IMR-90 (cell line): ENCODE results near the gene CGN. TPM values are rescaled to one million over a fixed set of nuclear protein-coding genes. Genes with fewer than 3 reads are reported as not detected.

Source experiments
- ATAC-seq: fragments of 200-7000 bp; cut with Tn5 transposase; 2 replicates; pipeline ENCODE4 v1.9.1; 2020; ENCODE audit warnings: low read depth, mild to moderate bottlenecking, moderate library complexity
- BruUV-seq: library from RNA; stranded (reverse); fragments of 400-500 nt; replicated peaks from 2 replicates; lab custom pipeline; 2021; lab: Mats Ljungman, UMichigan
- CTCF ChIA-PET: fragments of 300-600 bp; formaldehyde crosslinking; extraction: SDS; loops from one replicate; lab custom pipeline; 2021; ENCODE audit warnings: antibody characterized with exemption; lab: Yijun Ruan, JAX
- POLR2A ChIA-PET: fragments of 300-600 bp; sonication (Branson Sonifier 250); formaldehyde crosslinking; loops from one replicate; lab custom pipeline; 2022; ENCODE audit warnings: antibody characterized with exemption; ENCODE audit not compliant: unreplicated experiment; lab: Charles Lee
- DNase-seq: peaks from one replicate; pipeline ENCODE4 v3.0.0; 2013
- H2AFZ ChIP-seq: replicated peaks from 2 replicates; pipeline ENCODE3; 2013; ENCODE audit warnings: low read length, mild to moderate bottlenecking; ENCODE audit not compliant: poor library complexity
- H2AK5ac ChIP-seq: 2 replicates; pipeline ENCODE4 v1.6.1; 2013; ENCODE audit warnings: low read depth, low read length, inconsistent platforms
- H2AK9ac ChIP-seq: replicated peaks from 2 replicates; pipeline ENCODE3; 2013; ENCODE audit warnings: mild to moderate bottlenecking, low read depth, low read length, moderate library complexity; ENCODE audit not compliant: poor library complexity
- H2BK120ac ChIP-seq: 2 replicates; pipeline ENCODE4 v1.6.1; 2013; ENCODE audit warnings: low read depth, low read length, inconsistent platforms
- H2BK15ac ChIP-seq: 3 replicates; pipeline ENCODE4 v1.6.1; 2013; ENCODE audit warnings: low read depth, low read length, inconsistent platforms
- H2BK20ac ChIP-seq: 2 replicates; pipeline ENCODE4 v1.6.1; 2013; ENCODE audit warnings: low read depth, mild to moderate bottlenecking, inconsistent platforms, low read length, moderate library complexity
- H2BK5ac ChIP-seq: 2 replicates; pipeline ENCODE4 v1.6.1; 2013; ENCODE audit warnings: mild to moderate bottlenecking, low read depth, low read length, inconsistent platforms; ENCODE audit not compliant: poor library complexity, severe bottlenecking
- H3K14ac ChIP-seq: replicated peaks from 2 replicates; pipeline ENCODE4 v1.6.1; 2013; ENCODE audit warnings: low read depth, low read length, inconsistent platforms
- H3K18ac ChIP-seq: 2 replicates; pipeline ENCODE4 v1.6.1; 2013; ENCODE audit warnings: low read depth, low read length, control low read depth
- H3K23ac ChIP-seq: 2 replicates; pipeline ENCODE4 v1.6.1; 2013; ENCODE audit warnings: low read depth, low read length, inconsistent platforms
- H3K27ac ChIP-seq: 2 replicates; pipeline ENCODE4 v1.5.1; 2013; ENCODE audit warnings: mild to moderate bottlenecking, control low read depth, low read length; ENCODE audit not compliant: insufficient read depth
- H3K27me3 ChIP-seq: 2 replicates; pipeline ENCODE4 v1.6.1; 2013; ENCODE audit warnings: low read length; ENCODE audit not compliant: control insufficient read depth, insufficient read depth
- H3K36me3 ChIP-seq: 2 replicates; pipeline ENCODE4 v1.6.1; 2013; ENCODE audit warnings: low read length, mixed read lengths; ENCODE audit not compliant: control insufficient read depth, insufficient read depth
- H3K4ac ChIP-seq: 2 replicates; pipeline ENCODE4 v1.6.1; 2013; ENCODE audit warnings: low read depth, low read length, inconsistent platforms
- H3K4me1 ChIP-seq: 2 replicates; pipeline ENCODE4 v1.6.1; 2013; ENCODE audit warnings: low read length, mixed read lengths; ENCODE audit not compliant: control insufficient read depth, insufficient read depth
- H3K4me2 ChIP-seq: 2 replicates; pipeline ENCODE4 v1.6.1; 2013; ENCODE audit warnings: low read depth, mild to moderate bottlenecking, control low read depth, low read length, moderate library complexity
- H3K4me3 ChIP-seq: 2 replicates; pipeline ENCODE4 v1.5.1; 2013; ENCODE audit warnings: low read depth, mild to moderate bottlenecking, control low read depth, low read length, moderate library complexity; ENCODE audit not compliant: insufficient read depth
- H3K56ac ChIP-seq: 2 replicates; pipeline ENCODE4 v1.6.1; 2013; ENCODE audit warnings: low read length, inconsistent platforms; ENCODE audit not compliant: insufficient read depth; ENCODE audit errors: extremely low read depth
- H3K79me1 ChIP-seq, 2 experiments: 2 replicates each; pipeline ENCODE4 v1.6.1; 2013; ENCODE audit warnings: low read length in 2 of 2, inconsistent platforms in 1 of 2, low read depth in 1 of 2
- H3K9ac ChIP-seq: 2 replicates; pipeline ENCODE4 v1.6.1; 2013; ENCODE audit warnings: low read depth, low read length, control low read depth
- H3K9me1 ChIP-seq: 2 replicates; pipeline ENCODE4 v1.6.1; 2013; ENCODE audit warnings: low read length, inconsistent platforms; ENCODE audit not compliant: insufficient read depth
- H3K9me3 ChIP-seq: 2 replicates; pipeline ENCODE4 v1.6.1; 2013; ENCODE audit warnings: low read length; ENCODE audit not compliant: control insufficient read depth, insufficient read depth
- H4K20me1 ChIP-seq: 2 replicates; pipeline ENCODE4 v1.6.1; 2013; ENCODE audit warnings: low read length, inconsistent platforms; ENCODE audit not compliant: insufficient read depth
- H4K5ac ChIP-seq: 2 replicates; pipeline ENCODE4 v1.6.1; 2013; ENCODE audit warnings: mild to moderate bottlenecking, low read depth, low read length, control low read depth
- H4K8ac ChIP-seq, 2 experiments: 2 replicates each; pipeline ENCODE4 v1.6.1; 2013; ENCODE audit warnings: low read depth in 2 of 2, low read length in 2 of 2, control low read depth in 1 of 2, inconsistent platforms in 1 of 2
- H4K91ac ChIP-seq: 2 replicates; pipeline ENCODE4 v1.6.1; 2013; ENCODE audit warnings: low read depth, low read length, inconsistent platforms; ENCODE audit not compliant: insufficient read depth
- CEBPB ChIP-seq: IDR thresholded peaks from 2 replicates; pipeline ENCODE4 v1.6.1; 2012; ENCODE audit warnings: low read depth, low read length, improper control_type of control experiment
- CHD1 ChIP-seq: IDR thresholded peaks from 2 replicates; pipeline ENCODE4 v1.6.1; 2012; ENCODE audit warnings: low read depth, low read length, improper control_type of control experiment
- FOS ChIP-seq: fragments of 150-350 bp; IDR thresholded peaks from 2 replicates; pipeline ENCODE4 v1.6.1; 2016; ENCODE audit warnings: low read depth, low read length
- MXI1 ChIP-seq: IDR thresholded peaks from 2 replicates; pipeline ENCODE4 v1.6.1; 2012; ENCODE audit warnings: low read depth, mild to moderate bottlenecking, low read length, moderate library complexity, borderline replicate concordance
- RAD21 ChIP-seq: IDR thresholded peaks from 2 replicates; pipeline ENCODE4 v1.6.1; 2012; ENCODE audit warnings: low read length, improper control_type of control experiment
- USF2 ChIP-seq: fragments of 150-350 bp; IDR thresholded peaks from 2 replicates; pipeline ENCODE4 v1.6.1; 2017; ENCODE audit warnings: mild to moderate bottlenecking, antibody characterized with exemption, low read length, low read depth
- WGBS, 2 experiments: methylation state at CpG; one replicate each; pipeline versions ENCODE4 v1.1.5 to v1.1.7; 2013; ENCODE audit warnings: missing lambda C conversion rate in 2 of 2; ENCODE audit not compliant: insufficient read length in 1 of 2; ENCODE audit errors: extremely low coverage in 2 of 2; 5-methylcytosine and 5-hydroxymethylcytosine counted together
- dilution Hi-C: fragments of 300-500 bp; cut with HindIII; formaldehyde crosslinking; loops from one replicate; pipeline ENCODE4 v1.14.3; 2018; ENCODE audit warnings: low sequenced_read_pairs; ENCODE audit not compliant: unreplicated experiment
- in situ Hi-C: fragments of 300-500 bp; cut with MboI; formaldehyde crosslinking; loops from 3 replicates; pipeline ENCODE4 v1.14.3; 2019; ENCODE audit warnings: low sequenced_read_pairs, inconsistent platforms, mixed read lengths
- intact Hi-C: fragments of 100-400 bp; cut with micrococcal nuclease; formaldehyde crosslinking; loops from 2 replicates; pipeline ENCODE4 v1.10.0; 2022
- polyA plus RNA-seq, 3 experiments: library from polyadenylated mRNA; depleted of rRNA; stranded (reverse); fragments of >200 nt; gene quantifications; 2 replicates each; pipeline ENCODE4 v1.2.3, GENCODE V29; 2012; ENCODE audit warnings: low replicate concordance in 1 of 3
- total RNA-seq: library from RNA; depleted of rRNA; stranded (reverse); fragments of >200 nt; gene quantifications from 2 replicates; pipeline ENCODE4 v1.2.3, GENCODE V29; 2012

The CGN gene
- total and polyA plus RNA-seq, 2 of the 4 experiments (the other 2 are of a cell fraction), result 0.34 to 0.36 TPM

- Histone ChIP-seq H4K8ac (no peak overlapping the region), H3K4ac (no peak overlapping the region), H3K4me3 (no peak overlapping the region), H4K91ac (no peak overlapping the region), H3K18ac (no peak overlapping the region), H3K9ac (no peak overlapping the region), H3K79me1 (no peaks in the 10 kb centered on the region), H3K9me1 (0 out of 2 replicates have a peak, but pooled peaks cover 3% of the 10 kb centered on the region), H3K36me3 (no peaks in the 10 kb centered on the region), H2BK20ac (no peak overlapping the region), H2AK5ac (no peak overlapping the region), H2AK9ac (peak overlapping the region; percentile 19), H4K5ac (no peak overlapping the region), H3K56ac (no peak overlapping the region), H3K4me2 (no peak overlapping the region), H3K14ac (no peak overlapping the region), H3K4me1 (peaks cover 5% of the 10 kb centered on the region; the same call in 1 of the 2 replicates), H4K20me1 (no peaks in the 10 kb centered on the region), H2BK5ac (no peak overlapping the region), H3K23ac (no peak overlapping the region), H2BK120ac (no peak overlapping the region), H3K27ac (no peak overlapping the region), H2AFZ (no peak overlapping the region), H2BK15ac (no peak overlapping the region), H3K9me3 (no peaks in the 10 kb centered on the region), H3K27me3 (peaks cover 23% of the 10 kb centered on the region)
- TF ChIP-seq MXI1, result no peak
- TF ChIP-seq CHD1, result no peak
- no peak for TF ChIP-seq FOS
- TF ChIP-seq CEBPB, result no peak
- no peak for TF ChIP-seq USF2
- no peak for TF ChIP-seq RAD21
- POLR2A ChIA-PET, result interaction anchor here (0.5 to 0.6 kb wide), 2 partner anchors 220 to 240 kb away, joined by 3 to 10 read pairs; no protein-coding TSS in a partner anchor
- no peak for DNase-seq
- no peak for ATAC-seq
- dilution Hi-C loops (no loop called here), in situ Hi-C loops (no loop called here), intact Hi-C loops (no loop called here)
- no TSS peak for BruUV-seq
- WGBS, 2 experiments, result 89% methylated on average over 5 of the region's 12 CpGs; no CpG with 5 or more reads in 1 of the 2 experiments
- CTCF ChIA-PET, result no interaction called here
Observed at GRCh38 chr1:151518431-151518830, 7.2 kb downstream of the CGN start.
